ENCODE measurements around the gene SETD2. TPM values are rescaled to one million over a fixed set of nuclear protein-coding genes. Genes with fewer than 3 reads are reported as not detected.
A peak's percentile ranks its signal among the peaks of the same experiment; 100 is the strongest.

The SETD2 gene
- total and polyA plus RNA-seq, 9 of the 15 experiments (the other 6 are each of a cell fraction or from before 2014, with no cell fraction given) = 8.2 to 44.0 (median 33.6) TPM

GRCh38 chr3:47186285-47186684 lies 22.4 kb upstream of the SETD2 start (continued):
- TF ChIP-seq POLR2AphosphoS5 (IDR thresholded peaks at IDR 0.05; ENCODE audit: control insufficient read depth, insufficient read depth, low read depth, low read length) (0 out of 2 replicates have a peak, but pooled peaks have one; percentile 34), MAFG (tag; conservative IDR thresholded peaks at IDR 0.05) (peak; percentile 97), PPARD (CRISPR knock-in tag; IDR thresholded peaks at IDR 0.05) (no peak), POLR2G (IDR thresholded peaks at IDR 0.05; ENCODE audit: low read depth, low read length) (no peak), CBFA2T3 (IDR thresholded peaks at IDR 0.05) (peak; percentile 89), TRIM24 (IDR thresholded peaks at IDR 0.05) (peak; percentile 58 to 77), KLF1 (tag; IDR thresholded peaks at IDR 0.05) (no peak), ZNF3 (CRISPR knock-in tag; IDR thresholded peaks at IDR 0.05) (no peak), HDAC8 (tag; IDR thresholded peaks at IDR 0.05) (no peak), MEF2A (IDR thresholded peaks at IDR 0.05; ENCODE audit: control insufficient read depth, low read depth, low read length) (no peak), PCBP2 (IDR thresholded peaks at IDR 0.05; ENCODE audit: low read depth, low read length, poor library complexity, severe bottlenecking) (no peak), XRCC5 (IDR thresholded peaks at IDR 0.05; ENCODE audit: low read depth, low read length) (no peak), ZFPM2 (CRISPR knock-in tag; IDR thresholded peaks at IDR 0.05) (no peak), NR2C1 (IDR thresholded peaks at IDR 0.05) (no peak), NR2C1 (tag; IDR thresholded peaks at IDR 0.05) (no peak), RCOR1 (IDR thresholded peaks at IDR 0.05; ENCODE audit: borderline replicate concordance in 1 of 2, low read depth in 2 of 2, low read length in 2 of 2) (0 out of 4 replicates have a peak, but pooled peaks of 1 of the 2 experiments have one; percentile 20)
- TF ChIP-seq, protein P1, sequence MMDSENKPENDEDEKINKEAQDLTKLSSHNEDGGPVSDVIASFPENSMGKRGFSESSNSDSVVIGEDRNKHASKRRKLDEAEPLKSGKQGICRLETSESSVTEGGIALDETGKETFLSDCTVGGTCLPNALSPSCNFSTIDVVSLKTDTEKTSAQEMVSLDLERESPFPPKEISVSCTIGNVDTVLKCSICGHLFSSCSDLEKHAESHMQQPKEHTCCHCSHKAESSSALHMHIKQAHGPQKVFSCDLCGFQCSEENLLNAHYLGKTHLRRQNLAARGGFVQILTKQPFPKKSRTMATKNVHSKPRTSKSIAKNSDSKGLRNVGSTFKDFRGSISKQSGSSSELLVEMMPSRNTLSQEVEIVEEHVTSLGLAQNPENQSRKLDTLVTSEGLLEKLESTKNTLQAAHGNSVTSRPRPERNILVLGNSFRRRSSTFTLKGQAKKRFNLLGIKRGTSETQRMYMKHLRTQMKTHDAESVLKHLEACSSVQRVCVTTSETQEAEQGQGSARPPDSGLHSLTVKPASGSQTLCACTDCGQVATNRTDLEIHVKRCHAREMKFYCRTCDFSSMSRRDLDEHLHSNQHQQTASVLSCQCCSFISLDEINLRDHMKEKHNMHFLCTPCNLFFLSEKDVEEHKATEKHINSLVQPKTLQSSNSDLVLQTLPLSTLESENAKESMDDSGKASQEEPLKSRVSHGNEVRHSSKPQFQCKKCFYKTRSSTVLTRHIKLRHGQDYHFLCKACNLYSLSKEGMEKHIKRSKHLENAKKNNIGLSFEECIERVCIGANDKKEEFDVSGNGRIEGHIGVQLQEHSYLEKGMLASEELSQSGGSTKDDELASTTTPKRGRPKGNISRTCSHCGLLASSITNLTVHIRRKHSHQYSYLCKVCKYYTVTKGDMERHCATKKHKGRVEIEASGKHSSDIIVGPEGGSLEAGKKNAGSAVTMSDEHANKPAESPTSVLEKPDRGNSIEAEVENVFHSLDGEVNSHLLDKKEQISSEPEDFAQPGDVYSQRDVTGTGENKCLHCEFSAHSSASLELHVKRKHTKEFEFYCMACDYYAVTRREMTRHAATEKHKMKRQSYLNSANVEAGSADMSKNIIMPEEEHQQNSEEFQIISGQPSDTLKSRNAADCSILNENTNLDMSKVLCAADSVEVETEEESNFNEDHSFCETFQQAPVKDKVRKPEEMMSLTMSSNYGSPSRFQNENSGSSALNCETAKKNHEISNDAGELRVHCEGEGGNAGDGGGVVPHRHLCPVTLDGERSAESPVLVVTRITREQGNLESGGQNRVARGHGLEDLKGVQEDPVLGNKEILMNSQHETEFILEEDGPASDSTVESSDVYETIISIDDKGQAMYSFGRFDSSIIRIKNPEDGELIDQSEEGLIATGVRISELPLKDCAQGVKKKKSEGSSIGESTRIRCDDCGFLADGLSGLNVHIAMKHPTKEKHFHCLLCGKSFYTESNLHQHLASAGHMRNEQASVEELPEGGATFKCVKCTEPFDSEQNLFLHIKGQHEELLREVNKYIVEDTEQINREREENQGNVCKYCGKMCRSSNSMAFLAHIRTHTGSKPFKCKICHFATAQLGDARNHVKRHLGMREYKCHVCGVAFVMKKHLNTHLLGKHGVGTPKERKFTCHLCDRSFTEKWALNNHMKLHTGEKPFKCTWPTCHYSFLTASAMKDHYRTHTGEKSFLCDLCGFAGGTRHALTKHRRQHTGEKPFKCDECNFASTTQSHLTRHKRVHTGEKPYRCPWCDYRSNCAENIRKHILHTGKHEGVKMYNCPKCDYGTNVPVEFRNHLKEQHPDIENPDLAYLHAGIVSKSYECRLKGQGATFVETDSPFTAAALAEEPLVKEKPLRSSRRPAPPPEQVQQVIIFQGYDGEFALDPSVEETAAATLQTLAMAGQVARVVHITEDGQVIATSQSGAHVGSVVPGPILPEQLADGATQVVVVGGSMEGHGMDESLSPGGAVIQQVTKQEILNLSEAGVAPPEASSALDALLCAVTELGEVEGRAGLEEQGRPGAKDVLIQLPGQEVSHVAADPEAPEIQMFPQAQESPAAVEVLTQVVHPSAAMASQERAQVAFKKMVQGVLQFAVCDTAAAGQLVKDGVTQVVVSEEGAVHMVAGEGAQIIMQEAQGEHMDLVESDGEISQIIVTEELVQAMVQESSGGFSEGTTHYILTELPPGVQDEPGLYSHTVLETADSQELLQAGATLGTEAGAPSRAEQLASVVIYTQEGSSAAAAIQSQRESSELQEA (IDR thresholded peaks at IDR 0.05; ENCODE audit: low read depth) = no peak
- TF ChIP-seq, protein P2, sequence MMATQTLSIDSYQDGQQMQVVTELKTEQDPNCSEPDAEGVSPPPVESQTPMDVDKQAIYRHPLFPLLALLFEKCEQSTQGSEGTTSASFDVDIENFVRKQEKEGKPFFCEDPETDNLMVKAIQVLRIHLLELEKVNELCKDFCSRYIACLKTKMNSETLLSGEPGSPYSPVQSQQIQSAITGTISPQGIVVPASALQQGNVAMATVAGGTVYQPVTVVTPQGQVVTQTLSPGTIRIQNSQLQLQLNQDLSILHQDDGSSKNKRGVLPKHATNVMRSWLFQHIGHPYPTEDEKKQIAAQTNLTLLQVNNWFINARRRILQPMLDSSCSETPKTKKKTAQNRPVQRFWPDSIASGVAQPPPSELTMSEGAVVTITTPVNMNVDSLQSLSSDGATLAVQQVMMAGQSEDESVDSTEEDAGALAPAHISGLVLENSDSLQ (IDR thresholded peaks at IDR 0.05) = peak; percentile 51
